ENCODE data around the gene NCKIPSD.

- TF ChIP-seq CTCF (IDR thresholded peaks at IDR 0.05): no peak
- TF ChIP-seq POLR2A (IDR thresholded peaks at IDR 0.05): no peak
These were observed 28.9 kb downstream of the NCKIPSD start for GRCh38 chr3:48656841-48657281.

Data from testis (tissue), 2 donors.